ENCODE data around the gene GNA14. TPM values are rescaled to one million over a fixed set of nuclear protein-coding genes. Genes with fewer than 3 reads are reported as not detected.
"Not testable (repeated sequence)": the region's sequence is repeated elsewhere in the genome, so short reads cannot be mapped to it uniquely, and the experiment has no call there.

GNA14 gene
- total and polyA plus RNA-seq, 2 of the 8 experiments (the other 6 are each of a cell fraction or from before 2014, with no cell fraction given), result 3.4 to 6.3 TPM

DNA sequence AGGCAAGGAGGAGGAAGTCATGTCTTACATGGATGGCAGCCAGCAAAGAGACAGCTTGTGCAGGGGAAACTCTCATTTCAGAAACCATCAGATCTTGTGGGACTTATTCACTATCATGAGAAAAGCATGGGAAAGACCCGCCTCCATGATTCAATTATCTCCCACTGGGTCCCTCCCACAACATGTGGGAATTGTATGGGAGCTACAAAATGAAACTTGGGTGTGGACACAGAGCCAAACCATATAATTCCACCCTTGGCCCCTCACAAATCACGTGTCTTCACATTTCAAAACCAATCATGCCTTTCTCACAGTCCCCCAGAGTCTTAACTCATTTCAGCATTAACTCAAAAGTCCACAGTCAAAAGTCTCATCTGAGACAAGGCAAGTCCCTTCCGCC lies 42.0 kb upstream of the GNA14 start:
- ChIA-PET CTCF (ENCODE audit: partially characterized antibody) (interaction anchor here (1.0 to 4.1 kb wide), 7 partner anchors 8 to 257 kb away, joined by 3 to 13 read pairs (median 4); no protein-coding TSS in a partner anchor), POLR2A (ENCODE audit: partially characterized antibody) (interaction anchor here (1.2 kb wide), 1 partner anchor 257 kb away, joined by 3 read pairs; no protein-coding TSS in a partner anchor)
- not testable (repeated sequence) for H2AFZ ChIP-seq (ENCODE audit: low read length); H3K23ac ChIP-seq (ENCODE audit: insufficient read length); H3K14ac ChIP-seq (ENCODE audit: insufficient read length); DNase-seq (ENCODE audit: low read depth in 1 of 2, low spot score in 2 of 2); H3K4ac ChIP-seq (replicated peaks; ENCODE audit: insufficient read length, low read depth, low read length); H3K4me3 ChIP-seq (ENCODE audit: extremely low read depth in 1 of 4, insufficient read depth in 2 of 4, low read depth in 3 of 4, low read length in 4 of 4); H3K23me2 ChIP-seq (ENCODE audit: low read depth, low read length); H3K79me2 ChIP-seq (ENCODE audit: control insufficient read depth in 1 of 2, insufficient read depth in 2 of 2, low read length in 2 of 2); H2BK12ac ChIP-seq (ENCODE audit: low read depth, low read length); H2BK20ac ChIP-seq (ENCODE audit: low read length); H2BK120ac ChIP-seq (replicated peaks; ENCODE audit: low read depth, low read length); H4K20me1 ChIP-seq (replicated peaks in 1 of 2; ENCODE audit: control insufficient read depth in 1 of 2, insufficient read depth in 2 of 2, low read length in 2 of 2); H3K27me3 ChIP-seq (replicated peaks in 1 of 4; ENCODE audit: control insufficient read depth in 3 of 4, extremely low read depth in 1 of 4, insufficient read depth in 3 of 4, low read length in 3 of 4); H3K4me2 ChIP-seq (ENCODE audit: insufficient read depth in 1 of 2, low read depth in 2 of 2, low read length in 2 of 2); FAIRE-seq; H4K5ac ChIP-seq (ENCODE audit: insufficient read length, low read depth, low read length); H2BK5ac ChIP-seq (ENCODE audit: low read depth, low read length); H2AK5ac ChIP-seq (ENCODE audit: low read depth, low read length); H3K27ac ChIP-seq (ENCODE audit: low read depth, low read length); H3K18ac ChIP-seq (ENCODE audit: extremely low read depth, low read length); H3K36me3 ChIP-seq (ENCODE audit: control insufficient read depth in 2 of 4, insufficient read depth in 4 of 4, low read length in 3 of 4); H3K9ac ChIP-seq (replicated peaks in 1 of 4; ENCODE audit: extremely low read depth in 1 of 4, low read depth in 3 of 4, low read length in 3 of 4); H4K91ac ChIP-seq (replicated peaks; ENCODE audit: insufficient read length, low read length); H3K79me1 ChIP-seq (ENCODE audit: low read depth, low read length); H3K4me1 ChIP-seq (replicated peaks in 1 of 4; ENCODE audit: control insufficient read depth in 3 of 4, insufficient read depth in 4 of 4, low read length in 3 of 4); H3K56ac ChIP-seq (replicated peaks; ENCODE audit: insufficient read length, low read depth, low read length); H4K8ac ChIP-seq (ENCODE audit: extremely low read depth, insufficient read depth, low read length); H2BK15ac ChIP-seq (ENCODE audit: low read length)
- peaks cover 8 to 10% of the 10 kb centered on the region in 2 experiments; a peak in 2 of 4 replicates for H3K9me3 ChIP-seq (ENCODE audit: insufficient read depth in 2 of 2, low read depth in 1 of 2, low read length in 1 of 2)
- 92% methylated on average over 3 of the region's 3 CpGs; no CpG with 5 or more reads in 1 of the 2 experiments for WGBS, 2 experiments (ENCODE audit: extremely low coverage in 1 of 2, insufficient coverage in 1 of 2, insufficient read length in 1 of 2, insufficient replicate concordance in 2 of 2, low coverage in 1 of 2, low lambda C conversion rate in 2 of 2, missing lambda C conversion rate in 1 of 2)

DNA sequence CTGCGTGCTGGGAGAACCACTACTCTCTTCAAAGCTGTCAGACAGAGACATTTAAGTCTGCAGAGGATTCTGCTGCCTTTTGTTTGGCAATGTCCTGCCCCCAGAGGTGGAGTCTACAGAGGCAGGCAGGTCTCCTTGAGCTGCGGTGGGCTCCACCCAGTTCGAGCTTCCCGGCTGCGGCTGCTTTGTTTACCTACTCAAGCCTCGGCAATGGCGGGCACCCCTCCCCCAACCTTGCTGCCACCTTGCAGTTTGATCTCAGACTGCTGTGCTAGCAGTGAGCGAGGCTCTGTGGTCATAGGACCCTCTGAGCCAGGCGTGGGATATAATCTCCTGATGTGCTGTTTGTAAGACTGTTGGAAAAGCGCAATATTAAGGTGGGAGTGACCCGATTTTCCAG lies 39.6 kb upstream of the GNA14 start:
- H3K4me3 ChIP-seq (ENCODE audit: extremely low read depth in 1 of 4, insufficient read depth in 2 of 4, low read depth in 3 of 4, low read length in 4 of 4); H2AFZ ChIP-seq (ENCODE audit: low read length); H3K79me1 ChIP-seq (ENCODE audit: low read depth, low read length); H4K91ac ChIP-seq (replicated peaks; ENCODE audit: insufficient read length, low read length); H2BK12ac ChIP-seq (ENCODE audit: low read depth, low read length); H2BK15ac ChIP-seq (ENCODE audit: low read length); H3K27me3 ChIP-seq (replicated peaks in 1 of 4; ENCODE audit: control insufficient read depth in 3 of 4, extremely low read depth in 1 of 4, insufficient read depth in 3 of 4, low read length in 3 of 4); H2BK5ac ChIP-seq (ENCODE audit: low read depth, low read length); H3K23ac ChIP-seq (ENCODE audit: insufficient read length); H3K4me1 ChIP-seq (replicated peaks in 1 of 4; ENCODE audit: control insufficient read depth in 3 of 4, insufficient read depth in 4 of 4, low read length in 3 of 4); H3K27ac ChIP-seq (ENCODE audit: low read depth, low read length); H2BK120ac ChIP-seq (replicated peaks; ENCODE audit: low read depth, low read length); H3K14ac ChIP-seq (ENCODE audit: insufficient read length); H4K20me1 ChIP-seq (replicated peaks in 1 of 2; ENCODE audit: control insufficient read depth in 1 of 2, insufficient read depth in 2 of 2, low read length in 2 of 2); H4K5ac ChIP-seq (ENCODE audit: insufficient read length, low read depth, low read length); H3K4ac ChIP-seq (replicated peaks; ENCODE audit: insufficient read length, low read depth, low read length); POLR2A ChIA-PET (ENCODE audit: partially characterized antibody); H3K4me2 ChIP-seq (ENCODE audit: insufficient read depth in 1 of 2, low read depth in 2 of 2, low read length in 2 of 2); H3K23me2 ChIP-seq (ENCODE audit: low read depth, low read length); H4K8ac ChIP-seq (ENCODE audit: extremely low read depth, insufficient read depth, low read length); H2BK20ac ChIP-seq (ENCODE audit: low read length); H3K36me3 ChIP-seq (ENCODE audit: control insufficient read depth in 2 of 4, insufficient read depth in 4 of 4, low read length in 3 of 4); FAIRE-seq; H3K56ac ChIP-seq (replicated peaks; ENCODE audit: insufficient read length, low read depth, low read length); H3K9ac ChIP-seq (replicated peaks in 1 of 4; ENCODE audit: extremely low read depth in 1 of 4, low read depth in 3 of 4, low read length in 3 of 4); H3K18ac ChIP-seq (ENCODE audit: extremely low read depth, low read length); H2AK5ac ChIP-seq (ENCODE audit: low read depth, low read length); H3K79me2 ChIP-seq (ENCODE audit: control insufficient read depth in 1 of 2, insufficient read depth in 2 of 2, low read length in 2 of 2): not testable (repeated sequence)
- 92% methylated on average over 11 of the region's 11 CpGs; no CpG with 5 or more reads in 1 of the 2 experiments for WGBS, 2 experiments (ENCODE audit: extremely low coverage in 1 of 2, insufficient coverage in 1 of 2, insufficient read length in 1 of 2, insufficient replicate concordance in 2 of 2, low coverage in 1 of 2, low lambda C conversion rate in 2 of 2, missing lambda C conversion rate in 1 of 2)
- CTCF ChIA-PET (ENCODE audit: partially characterized antibody), result interaction anchor here (4.1 kb wide), 1 partner anchor 230 kb away, joined by 13 read pairs; no protein-coding TSS in a partner anchor
- peak in 1 of 2 experiments; percentile 41 for DNase-seq (ENCODE audit: low read depth in 1 of 2, low spot score in 2 of 2)
- H3K9me3 ChIP-seq (ENCODE audit: insufficient read depth in 2 of 2, low read depth in 1 of 2, low read length in 1 of 2), result peaks cover 10 to 12% of the 10 kb centered on the region in 2 experiments; a peak in 3 of 4 replicates

All from H1 (cell line).